KMS-11 (cell line): Measurements from ENCODE around the gene MXRA7.
A peak's percentile ranks its signal among the peaks of the same experiment; 100 is the strongest.
"Not testable (repeated sequence)": the region's sequence is repeated elsewhere in the genome, so short reads cannot be mapped to it uniquely, and the experiment has no call there.

Experiments used
- H2AFZ ChIP-seq: fragments of 200-600 bp; sonication (generic); 2 replicates; pipeline ENCODE4 v1.6.1; 2016; ENCODE audit warnings: antibody characterized with exemption, mixed run types, low read depth
- H3K27ac ChIP-seq: fragments of 200-600 bp; sonication (generic); 2 replicates; pipeline ENCODE4 v1.6.1; 2016; ENCODE audit warnings: mild to moderate bottlenecking, mixed run types
- H3K27me3 ChIP-seq: fragments of 200-600 bp; sonication (generic); 2 replicates; pipeline ENCODE4 v1.6.1; 2017; ENCODE audit warnings: mild to moderate bottlenecking, low read depth, mixed run types, moderate library complexity; ENCODE audit not compliant: insufficient read depth
- H3K36me3 ChIP-seq: fragments of 200-600 bp; sonication (generic); 2 replicates; pipeline ENCODE4 v1.6.1; 2017; ENCODE audit warnings: mild to moderate bottlenecking, mixed run types; ENCODE audit not compliant: insufficient read depth
- H3K4me1 ChIP-seq: fragments of 200-600 bp; sonication (generic); 2 replicates; pipeline ENCODE4 v1.6.1; 2016; ENCODE audit warnings: mild to moderate bottlenecking, low read depth, mixed run types; ENCODE audit not compliant: poor library complexity, severe bottlenecking
- H3K4me2 ChIP-seq: fragments of 200-600 bp; sonication (generic); 2 replicates; pipeline ENCODE4 v1.7.0; 2016; ENCODE audit warnings: mild to moderate bottlenecking, mixed run types
- H3K4me3 ChIP-seq: fragments of 200-600 bp; sonication (generic); IDR thresholded peaks from 2 replicates; pipeline ENCODE4 v1.6.1; 2017; ENCODE audit warnings: low read depth, low read length, mixed read lengths; ENCODE audit not compliant: insufficient read depth
- H3K79me2 ChIP-seq: fragments of 200-600 bp; sonication (generic); 2 replicates; pipeline ENCODE4 v1.6.1; 2016; ENCODE audit warnings: low read depth, mixed run types; ENCODE audit not compliant: insufficient read depth
- H3K9ac ChIP-seq: fragments of 200-600 bp; sonication (generic); 2 replicates; pipeline ENCODE4 v1.6.1; 2016; ENCODE audit warnings: mild to moderate bottlenecking, mixed run types
- H4K20me1 ChIP-seq: fragments of 200-600 bp; sonication (generic); 2 replicates; pipeline ENCODE4 v1.6.1; 2016; ENCODE audit warnings: mild to moderate bottlenecking, mixed run types; ENCODE audit not compliant: insufficient read depth
- CTCF ChIP-seq: fragments of 200-600 bp; sonication (generic); conservative IDR thresholded peaks from 2 replicates; pipeline ENCODE4 v1.6.1; 2017; ENCODE audit warnings: low read depth, mild to moderate bottlenecking, antibody characterized with exemption, low read length, moderate library complexity, mixed read lengths

MXRA7 gene

GRCh38 chr17:76747716-76748363, 37.1 kb upstream of the MXRA7 start:
- H3K36me3 ChIP-seq = no peaks in the 10 kb centered on the region
- no peak overlapping the region for H2AFZ ChIP-seq
- no peak overlapping the region for H3K4me3 ChIP-seq
- no peak for TF ChIP-seq CTCF
- H3K27me3 ChIP-seq = no peaks in the 10 kb centered on the region
- no peaks in the 10 kb centered on the region for H3K79me2 ChIP-seq
- no peak overlapping the region for H3K4me2 ChIP-seq
- no peak overlapping the region for H3K27ac ChIP-seq
- no peak overlapping the region for H3K9ac ChIP-seq
- no peaks in the 10 kb centered on the region for H4K20me1 ChIP-seq
- peaks cover 22% of the 10 kb centered on the region for H3K4me1 ChIP-seq

DNA sequence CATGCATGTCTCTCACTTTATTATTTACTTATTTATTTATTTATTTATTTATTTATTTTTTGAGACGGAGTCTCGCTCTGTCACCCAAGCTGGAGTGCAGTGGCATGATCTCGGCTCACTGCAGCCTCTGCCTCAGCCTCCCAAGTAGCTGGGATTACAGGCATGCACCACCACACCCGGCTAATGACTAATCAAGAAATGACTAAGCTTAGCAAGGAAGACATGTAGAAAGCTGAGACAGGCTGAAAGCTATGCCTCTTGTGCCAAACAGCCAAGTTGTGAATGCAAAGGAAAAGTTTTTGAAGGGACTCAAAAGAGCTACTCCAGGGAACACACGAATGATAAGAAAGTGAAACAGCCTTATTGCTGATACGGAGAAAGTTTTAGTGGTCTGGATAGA, 35.0 kb upstream of the MXRA7 start:
- H3K4me2 ChIP-seq, H4K20me1 ChIP-seq, H2AFZ ChIP-seq, H3K4me3 ChIP-seq, H3K27ac ChIP-seq, H3K9ac ChIP-seq, H3K79me2 ChIP-seq, H3K27me3 ChIP-seq, H3K36me3 ChIP-seq: not testable (repeated sequence)
- peaks cover 26% of the 10 kb centered on the region for H3K4me1 ChIP-seq

- Histone ChIP-seq H2AFZ (no peak overlapping the region), H3K36me3 (no peaks in the 10 kb centered on the region; the same call in 1 of the 2 replicates), H3K79me2 (peaks cover 1% of the 10 kb centered on the region; the same call in 1 of the 2 replicates), H4K20me1 (no peaks in the 10 kb centered on the region), H3K9ac (no peak overlapping the region), H3K4me1 (peaks cover 35% of the 10 kb centered on the region), H3K27me3 (no peaks in the 10 kb centered on the region), H3K4me2 (no peak overlapping the region; the same call in 1 of the 2 replicates), H3K27ac (no peak overlapping the region), H3K4me3 (no peak overlapping the region)
- no peak for TF ChIP-seq CTCF
Observed at GRCh38 chr17:76744747-76745146, 34.0 kb upstream of the MXRA7 start.

GRCh38 chr17:76742958-76743357, 32.2 kb upstream of the MXRA7 start:
- Histone ChIP-seq H3K79me2 (peaks cover 19% of the 10 kb centered on the region; the same call in 1 of the 2 replicates), H2AFZ (no peak overlapping the region), H3K4me1 (peaks cover 45% of the 10 kb centered on the region), H3K27me3 (no peaks in the 10 kb centered on the region), H3K36me3 (no peaks in the 10 kb centered on the region; the same call in 1 of the 2 replicates), H3K4me3 (no peak overlapping the region), H3K9ac (no peak overlapping the region), H4K20me1 (no peaks in the 10 kb centered on the region), H3K27ac (no peak overlapping the region), H3K4me2 (no peak overlapping the region)
- no peak for TF ChIP-seq CTCF

DNA sequence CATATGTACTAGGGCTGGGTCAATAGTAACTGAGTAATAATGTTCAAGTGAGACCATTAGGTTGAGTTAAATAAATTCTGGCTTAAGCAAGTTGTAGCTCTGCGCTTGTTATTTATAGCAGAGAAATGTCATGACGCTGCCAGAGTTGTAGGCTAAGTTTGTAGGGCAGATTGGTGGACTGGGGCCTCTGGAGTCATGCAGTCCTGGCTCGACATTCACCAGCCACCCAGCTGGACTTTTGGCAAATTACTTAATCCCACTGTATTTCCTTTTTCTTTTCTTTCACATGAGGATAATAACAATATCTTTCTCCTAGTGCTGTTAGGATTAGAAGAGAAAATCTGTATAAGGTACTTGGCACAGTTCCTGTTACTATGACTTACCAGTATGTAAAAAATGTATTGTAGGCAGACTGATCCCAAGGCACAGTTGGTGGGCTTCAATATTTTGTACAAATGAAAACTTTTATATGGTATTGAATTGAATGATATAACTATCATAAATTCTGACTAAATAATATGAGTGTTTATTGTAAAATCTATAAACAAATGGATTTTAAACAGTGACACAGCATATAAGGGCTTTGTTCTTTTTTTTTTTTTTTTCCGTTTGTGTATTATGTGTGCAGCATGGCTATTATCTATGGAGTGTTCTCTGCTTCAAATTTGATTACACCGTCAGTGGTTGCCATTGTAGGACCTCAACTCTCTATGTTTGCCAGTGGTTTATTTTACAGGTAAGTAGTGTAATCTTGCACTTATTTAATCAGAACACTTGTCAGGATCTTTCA, 29.8 kb upstream of the MXRA7 start:
- H3K4me2 ChIP-seq = peak overlapping the region; percentile 0; the same call in 1 of the 2 replicates

DNA sequence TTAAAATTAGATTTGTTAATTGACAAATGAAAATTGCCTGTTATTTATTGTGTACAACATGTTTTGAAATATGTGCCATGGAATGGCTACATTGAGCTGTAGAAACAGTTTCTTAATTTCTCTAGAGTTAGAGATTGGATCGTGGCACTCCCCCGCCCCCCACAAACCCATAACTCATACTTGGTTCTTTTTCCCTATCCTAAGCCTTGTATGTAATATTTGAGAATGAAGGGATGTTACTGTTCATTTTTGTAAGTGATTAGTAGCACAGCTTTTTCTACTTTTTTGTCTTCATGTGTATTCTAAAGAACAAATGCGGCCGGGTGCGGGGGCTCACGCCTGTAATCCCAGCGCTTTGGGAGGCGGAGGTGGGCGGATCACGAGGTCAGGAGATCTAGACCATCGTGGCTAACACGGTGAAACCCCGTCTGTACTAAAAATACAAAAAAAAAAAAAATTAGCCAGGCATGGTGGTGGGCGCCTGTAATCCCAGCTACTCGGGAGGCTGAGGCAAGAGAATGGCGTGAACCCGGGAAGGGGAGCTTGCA, 28.9 kb upstream of the MXRA7 start:
- peaks cover 16% of the 10 kb centered on the region for H3K36me3 ChIP-seq
- not testable (repeated sequence) for H3K4me3 ChIP-seq, H3K9ac ChIP-seq, H3K27me3 ChIP-seq, H3K27ac ChIP-seq, H2AFZ ChIP-seq
- peaks cover 27% of the 10 kb centered on the region for H3K4me1 ChIP-seq
- peaks cover 16% of the 10 kb centered on the region for H4K20me1 ChIP-seq
- peak overlapping the region; percentile 86 for H3K4me2 ChIP-seq
- peaks cover 44% of the 10 kb centered on the region for H3K79me2 ChIP-seq

More for the DNA sequence above, 29.8 kb upstream of the MXRA7 start:
- Histone ChIP-seq H3K27ac (no peak overlapping the region), H2AFZ (no peak overlapping the region), H3K4me3 (no peak overlapping the region), H3K79me2 (peaks cover 35% of the 10 kb centered on the region), H3K36me3 (peaks cover 7% of the 10 kb centered on the region; the same call in 1 of the 2 replicates), H3K4me1 (peaks cover 36% of the 10 kb centered on the region), H4K20me1 (peaks cover 7% of the 10 kb centered on the region), H3K9ac (no peak overlapping the region), H3K27me3 (no peaks in the 10 kb centered on the region)
- TF ChIP-seq CTCF = no peak
